NCI-H510A (cell line): ENCODE measurements around the gene LRRC18.

ENCODE experiments used
- DNase-seq: peaks from one replicate; lab custom pipeline; 2025; lab: John Stamatoyannopoulos, UW

LRRC18 gene

DNA sequence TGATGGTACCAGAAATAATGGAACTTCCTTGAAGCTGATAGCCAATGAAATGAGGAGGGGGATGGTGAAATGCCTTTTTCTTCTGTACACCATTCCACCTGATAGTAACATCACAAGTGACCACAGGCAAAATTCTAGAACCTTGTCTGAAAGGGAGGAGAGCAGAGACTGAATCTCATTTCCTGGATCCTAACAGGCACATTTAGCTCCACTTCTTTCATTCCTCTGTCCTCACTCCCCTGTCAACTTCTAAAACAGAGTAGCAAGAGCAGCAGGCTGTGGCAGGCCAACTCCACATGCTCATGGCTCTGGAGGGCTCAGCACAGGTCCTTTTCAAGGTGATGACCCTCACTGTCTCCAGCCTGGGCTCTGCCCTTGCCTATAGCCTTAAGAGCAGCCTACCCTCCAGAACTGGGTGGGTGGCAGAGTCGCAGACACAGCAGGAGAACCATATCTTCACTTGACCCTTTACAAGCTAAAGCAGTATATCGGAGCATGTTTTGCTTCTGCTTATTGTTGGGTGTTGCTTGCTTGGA lies at the start of gene LRRC18:
Gene LRRC18, minus strand, starts transcription at position 51 of the 536 bp plus-strand sequence. CDS start 25,685 bp downstream, outside the sequence.
- no peak for DNase-seq

DNA sequence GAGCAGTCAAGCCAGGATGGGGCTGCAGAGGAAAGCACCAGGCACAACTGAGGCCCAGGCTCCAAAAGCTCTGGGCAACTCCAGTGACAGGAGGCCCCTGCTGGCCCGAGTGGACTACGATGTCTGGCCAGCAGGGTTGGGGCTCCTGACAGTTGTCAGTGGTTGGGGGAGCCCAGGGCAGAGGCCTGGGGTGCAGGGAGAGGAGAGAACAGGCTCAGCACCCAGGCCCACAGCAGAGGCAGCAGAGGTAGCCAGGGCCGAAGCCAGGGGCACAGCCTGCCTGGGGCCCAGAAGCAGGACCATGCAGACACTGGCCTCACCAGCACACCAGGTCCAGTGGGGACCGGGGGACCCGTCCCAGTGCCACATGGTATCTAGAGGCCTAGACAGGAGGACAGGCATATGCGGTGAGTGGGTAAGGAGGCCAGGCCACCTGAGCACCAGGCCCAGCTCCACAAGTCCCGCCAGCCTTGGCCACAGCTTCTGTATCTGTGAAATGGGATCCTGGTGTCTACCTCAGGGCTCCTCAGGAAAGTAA lies 46.0 kb upstream of the LRRC18 start:
- DNase-seq, result no peak

DNA sequence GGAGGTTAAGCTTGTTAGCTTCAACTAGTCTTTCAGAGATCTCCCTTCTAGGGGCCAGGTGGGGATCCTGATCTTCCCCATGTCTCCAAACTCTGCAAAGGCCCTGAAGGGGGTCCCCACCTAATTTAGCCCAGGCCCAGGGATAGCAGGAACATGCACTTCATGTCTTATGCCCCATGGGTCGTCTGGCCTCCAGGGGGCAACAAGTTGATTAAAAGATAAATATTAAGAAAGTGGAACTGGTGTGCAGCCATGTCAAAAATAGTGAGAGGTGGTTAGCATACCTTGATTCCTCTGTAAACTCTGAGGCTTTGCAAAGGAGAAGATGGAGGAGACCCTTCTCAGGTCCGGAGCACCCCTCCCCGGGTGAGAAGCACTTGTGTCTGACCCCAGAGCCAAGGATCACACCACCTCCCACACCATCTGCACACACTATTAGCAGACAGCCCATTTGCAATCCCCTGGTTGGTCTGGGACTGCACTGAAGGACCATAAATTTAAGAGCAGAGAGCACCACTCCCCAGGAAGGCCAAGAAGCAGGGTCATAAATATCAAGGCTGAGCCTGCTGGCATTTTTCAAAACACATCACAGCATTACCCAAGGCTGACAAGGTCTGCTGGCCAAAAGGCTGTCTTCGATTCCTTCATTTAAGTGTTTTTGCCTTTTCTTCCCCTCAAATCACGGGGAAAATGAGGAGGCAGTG lies 44.2 kb upstream of the LRRC18 start:
- no peak for DNase-seq

DNA sequence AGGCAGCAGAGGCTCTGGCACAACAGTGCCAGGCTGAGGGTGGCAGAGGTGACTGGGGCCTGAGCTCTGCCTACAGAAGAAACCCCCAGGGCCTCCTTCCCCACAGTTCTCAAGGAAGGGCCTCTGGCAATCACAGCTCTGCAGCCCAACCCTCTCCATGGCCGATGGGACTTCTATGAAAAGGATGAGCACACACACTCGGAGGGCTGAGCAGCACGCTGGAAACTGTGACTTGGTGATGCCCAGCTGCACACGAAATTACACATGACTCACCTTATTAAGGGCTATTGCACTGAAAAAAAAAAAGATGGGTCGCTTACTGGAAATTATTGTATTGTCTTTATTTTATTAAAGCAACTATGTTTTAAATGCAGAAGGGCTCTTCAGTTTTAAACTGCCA lies 42.9 kb upstream of the LRRC18 start:
- DNase-seq, result no peak

DNA sequence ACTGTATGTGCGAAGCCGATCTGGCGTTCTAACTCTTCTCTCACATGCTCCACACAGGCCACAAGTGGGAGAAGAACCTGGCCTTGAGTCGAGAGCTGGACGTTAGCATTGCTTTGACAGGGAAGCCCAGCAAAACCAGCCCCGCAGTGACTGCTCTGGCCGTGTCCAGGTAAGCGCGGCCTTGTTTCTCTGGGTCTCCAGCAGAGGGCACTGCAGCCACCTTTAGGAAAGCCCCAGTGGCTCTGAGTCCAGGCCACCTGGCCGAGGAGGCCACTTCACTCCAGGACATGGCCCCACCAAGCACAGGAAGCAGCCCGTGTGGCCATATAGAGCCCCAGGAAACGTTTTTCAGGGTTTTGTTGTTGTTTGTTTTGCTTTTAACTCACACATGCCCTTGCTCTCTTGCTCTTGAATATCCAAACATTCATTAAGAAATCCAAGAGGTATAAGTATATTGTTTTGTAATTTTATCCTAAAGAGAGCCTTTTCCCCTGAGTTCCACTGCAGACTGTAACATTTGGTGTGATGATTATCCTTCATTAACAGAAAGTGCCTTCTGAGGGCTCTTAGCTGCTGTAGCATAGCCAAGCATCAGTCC lies 41.8 kb upstream of the LRRC18 start:
- DNase-seq, result peak; percentile 23

DNA sequence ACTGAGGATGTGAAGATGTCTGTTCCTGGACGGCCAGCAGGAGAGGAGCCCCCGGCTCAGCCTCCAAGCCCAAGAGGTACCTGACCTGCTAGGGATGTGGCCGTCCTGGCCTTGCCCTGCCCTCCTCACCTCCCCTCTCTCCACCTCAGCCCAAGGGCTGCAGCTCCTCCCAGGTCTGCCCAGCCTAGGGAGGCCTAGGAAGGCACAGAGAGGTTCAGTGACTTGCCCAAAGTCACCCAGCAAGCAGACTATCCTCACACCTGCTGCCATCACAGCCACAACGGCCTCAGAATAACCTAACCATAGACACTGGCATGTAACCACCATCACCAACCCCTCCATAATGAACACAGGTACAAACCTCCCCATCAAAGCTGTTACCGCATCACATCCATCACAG lies 38.7 kb upstream of the LRRC18 start:
- no peak for DNase-seq

DNA sequence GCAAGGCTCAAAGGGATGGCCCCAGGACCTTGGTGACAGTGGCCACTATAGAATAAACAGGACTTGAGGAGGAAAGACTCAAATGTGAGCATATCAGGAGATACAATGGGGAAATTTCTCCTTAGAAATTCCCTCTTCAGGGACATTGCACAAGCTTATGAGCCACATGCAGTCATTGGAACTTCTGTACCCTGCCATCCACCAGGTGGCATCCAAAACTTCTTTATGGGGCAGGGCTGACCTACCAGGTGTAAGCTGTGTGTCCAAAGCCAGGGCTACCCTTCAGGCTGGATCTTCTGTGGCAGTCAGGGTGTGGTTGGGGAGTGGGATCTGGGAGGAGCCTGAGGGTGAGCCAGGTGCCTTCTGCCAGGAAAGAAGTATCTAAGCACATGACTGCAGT lies 36.6 kb upstream of the LRRC18 start:
- no peak for DNase-seq

DNA sequence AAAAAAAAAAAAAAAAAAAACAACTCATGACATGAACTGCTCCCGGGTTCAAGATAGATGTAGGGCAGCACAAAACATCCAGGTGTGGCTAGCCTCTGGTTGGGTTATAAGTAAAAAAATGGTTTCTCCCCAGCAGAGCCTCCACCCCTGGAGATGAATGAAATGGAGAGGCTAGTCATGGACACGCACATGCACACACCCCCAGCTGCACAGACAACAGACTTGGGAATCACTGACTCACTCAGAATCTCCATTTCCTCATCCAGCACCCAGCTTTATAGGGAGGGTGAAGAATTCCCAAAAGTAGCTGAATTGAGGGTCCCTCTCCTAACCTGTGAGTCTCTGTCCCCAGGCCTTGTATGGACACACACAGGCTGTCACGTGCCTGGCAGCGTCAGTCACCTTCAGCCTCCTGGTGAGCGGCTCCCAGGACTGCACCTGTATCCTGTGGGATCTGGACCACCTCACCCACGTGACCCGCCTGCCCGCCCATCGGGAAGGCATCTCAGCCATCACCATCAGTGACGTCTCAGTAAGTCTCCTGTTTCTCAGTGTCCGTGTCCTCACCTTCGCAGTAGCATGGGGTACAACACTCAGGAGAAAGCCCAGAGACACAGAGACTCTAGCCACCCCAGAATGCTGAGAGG lies 35.0 kb upstream of the LRRC18 start:
- DNase-seq, result no peak

DNA sequence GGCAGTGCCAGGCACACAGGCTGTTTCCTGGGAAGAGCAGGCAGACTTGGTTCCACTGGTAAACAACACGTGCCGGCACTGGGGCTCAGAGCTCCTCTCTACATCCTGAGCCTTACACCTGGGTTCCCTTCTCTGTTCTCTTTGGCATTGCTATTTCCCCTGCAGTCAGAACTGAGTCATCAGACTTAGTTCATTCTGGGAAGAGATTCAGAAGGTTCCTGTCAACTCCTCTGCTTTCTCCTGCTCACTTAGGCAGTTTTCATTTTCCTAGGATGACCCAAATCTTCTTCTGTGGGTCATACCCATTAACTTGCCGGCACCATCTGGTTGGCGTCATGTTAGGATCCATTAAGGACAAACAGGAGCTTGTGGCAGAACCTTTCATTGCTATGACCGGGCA lies 33.4 kb upstream of the LRRC18 start:
- no peak for DNase-seq

DNA sequence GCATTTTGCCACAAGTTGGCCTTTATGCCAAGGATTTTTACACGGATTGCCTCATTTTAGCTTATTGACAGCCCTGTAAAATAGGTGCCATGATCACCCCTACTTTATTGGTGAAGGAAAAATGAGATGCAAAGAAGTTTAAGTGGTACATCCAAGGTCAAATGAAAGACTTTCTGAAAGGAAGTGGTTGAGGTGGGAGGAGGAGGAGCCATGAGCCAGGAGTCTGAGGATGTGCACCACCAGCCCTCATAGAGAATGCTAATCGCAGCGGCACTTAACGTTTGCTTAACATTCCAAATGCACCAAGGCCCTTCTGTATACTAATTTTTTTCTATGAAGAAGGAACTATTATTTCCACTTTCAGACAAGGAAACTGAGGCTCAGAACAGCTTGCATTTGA lies 31.0 kb upstream of the LRRC18 start:
- no peak for DNase-seq

DNA sequence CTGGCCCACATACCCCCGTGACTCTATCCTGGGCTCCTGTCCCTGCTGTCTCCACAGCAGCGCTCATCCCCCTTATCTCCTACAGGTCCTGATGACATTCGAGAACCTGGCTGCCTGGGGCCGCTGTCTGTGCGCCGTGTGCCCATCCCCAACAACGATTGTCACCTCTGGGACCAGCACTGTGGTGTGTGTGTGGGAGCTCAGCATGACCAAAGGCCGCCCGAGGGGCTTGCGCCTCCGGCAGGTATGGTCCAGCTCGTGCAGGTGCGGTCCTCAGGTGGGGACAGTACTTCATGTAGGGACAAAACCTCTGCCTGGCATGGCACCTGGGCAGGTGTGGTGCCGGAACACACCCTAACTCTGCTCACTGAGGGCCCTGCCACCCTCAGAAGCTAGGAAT lies 30.4 kb upstream of the LRRC18 start:
- no peak for DNase-seq

DNA sequence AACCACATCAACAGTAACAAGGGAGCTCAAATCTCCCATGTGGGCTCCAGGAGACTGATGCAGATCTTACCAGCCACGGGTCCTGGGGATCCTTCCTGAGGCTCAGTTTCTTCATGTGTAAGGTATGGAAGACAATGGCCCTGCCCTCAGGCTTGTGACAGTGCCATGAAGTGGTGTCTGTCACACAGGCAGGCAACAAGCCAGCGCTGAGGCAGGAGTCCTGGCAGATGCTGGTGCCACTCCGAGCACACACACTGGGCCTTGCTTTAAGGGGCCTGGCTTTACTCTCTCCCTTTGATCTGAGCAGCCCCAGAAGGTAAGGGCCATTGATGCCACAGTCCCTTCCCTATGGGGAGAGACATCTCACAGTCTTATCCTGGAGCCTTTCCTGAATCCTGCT lies 28.4 kb upstream of the LRRC18 start:
- DNase-seq, result no peak

DNA sequence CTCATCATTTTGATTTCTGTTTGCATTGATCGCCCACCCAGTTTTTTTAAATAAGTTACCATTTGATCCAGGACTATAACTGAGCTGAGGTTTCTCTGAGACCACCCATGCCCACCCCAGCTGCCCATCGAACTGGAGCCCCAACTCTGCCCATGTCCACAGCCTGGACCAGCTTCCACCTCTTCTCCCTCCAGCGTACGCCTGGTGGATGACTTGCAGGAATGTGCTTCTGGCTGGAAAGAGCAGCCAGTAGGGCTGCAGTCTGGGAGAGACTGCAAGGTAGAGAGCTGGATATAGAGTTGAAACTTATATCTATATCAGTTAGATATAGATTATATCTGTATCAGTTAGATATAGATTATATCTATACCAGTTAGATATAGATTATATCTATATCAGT lies 25.8 kb upstream of the LRRC18 start:
- DNase-seq, result no peak

DNA sequence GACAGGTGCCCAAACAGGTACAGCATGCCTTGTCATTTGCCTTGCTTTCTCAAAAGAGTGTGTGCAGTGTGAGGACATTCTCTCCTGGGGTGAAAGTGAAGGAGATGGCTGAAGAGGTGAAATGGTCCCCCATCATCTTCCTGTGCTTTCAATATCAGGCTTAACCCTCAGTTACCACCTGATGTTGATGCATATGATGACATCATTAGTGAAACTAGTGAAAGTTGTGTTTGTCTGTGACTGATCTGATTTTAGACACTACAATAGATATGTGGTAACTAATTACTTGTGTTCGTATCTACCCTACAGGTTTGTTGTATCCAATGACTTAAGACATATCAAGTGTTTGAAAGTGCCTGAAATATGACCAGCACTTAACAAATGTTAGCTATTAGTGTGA lies 24.4 kb upstream of the LRRC18 start:
- DNase-seq, result no peak

DNA sequence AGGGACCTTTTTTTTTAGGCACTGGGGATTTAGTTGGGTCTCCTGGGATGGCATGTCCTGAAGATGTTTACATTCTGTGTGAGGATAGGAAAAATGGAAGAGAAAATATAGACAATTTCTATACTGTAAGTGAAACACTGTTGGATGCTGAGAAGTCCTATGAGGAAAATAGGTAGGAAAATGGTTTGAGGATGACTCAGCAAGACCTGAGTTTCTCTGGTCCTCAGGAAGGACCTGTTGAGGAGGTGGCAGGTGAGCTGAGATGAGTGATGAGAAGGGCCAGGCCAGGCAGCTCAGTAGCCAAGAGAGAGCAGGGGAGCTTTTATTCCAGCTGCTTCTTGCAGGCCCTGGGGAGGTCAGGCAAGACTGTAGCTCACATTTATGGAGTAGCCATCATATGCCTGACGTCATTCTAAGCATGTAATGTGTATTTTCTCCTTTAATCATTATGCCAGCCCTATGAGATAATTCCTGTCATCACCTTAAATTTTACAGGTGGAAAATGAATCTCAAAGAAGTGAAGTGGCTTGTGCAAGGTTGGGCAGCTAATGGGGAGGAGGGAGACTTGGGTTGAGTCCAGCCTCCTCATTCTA lies 19.1 kb upstream of the LRRC18 start:
- DNase-seq, result no peak

DNA sequence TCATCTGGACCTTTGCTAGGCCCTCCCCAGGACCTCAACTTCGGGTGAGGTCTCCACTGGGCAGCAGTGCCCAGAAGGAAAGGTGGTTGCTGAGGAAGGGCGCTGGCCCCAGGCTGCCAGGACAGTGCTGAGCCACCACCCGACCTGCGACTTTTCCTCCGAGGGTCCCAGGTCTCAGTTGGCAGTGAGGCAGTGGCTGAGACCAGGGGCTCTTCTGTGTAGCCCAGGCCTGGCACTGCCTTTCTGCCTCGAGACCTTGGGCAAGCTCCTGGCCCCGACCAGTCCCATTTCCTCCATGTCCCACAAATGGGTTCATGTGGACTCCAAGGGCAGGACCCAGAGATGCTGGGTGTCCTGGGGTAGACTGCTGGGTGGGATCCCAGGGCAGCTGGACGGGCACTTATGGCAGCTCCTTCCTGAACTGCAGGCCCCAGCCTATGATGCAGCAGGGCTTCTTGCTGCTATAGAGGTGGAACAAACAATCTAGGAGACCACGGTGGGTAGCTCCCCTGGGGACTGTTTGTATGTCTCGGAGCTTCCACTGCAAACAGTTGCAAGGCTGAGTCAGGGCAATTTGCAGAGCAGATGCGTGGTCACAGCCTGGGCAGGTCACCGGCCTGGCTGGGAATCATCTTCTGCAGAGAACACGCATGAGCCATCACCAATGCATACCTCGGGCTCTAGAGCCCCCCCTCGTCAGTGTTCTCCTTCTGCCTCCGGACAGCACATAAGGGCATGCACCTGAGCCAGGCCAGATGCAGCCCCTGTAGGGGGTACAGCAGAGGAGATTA lies 17.9 kb upstream of the LRRC18 start:
- no peak for DNase-seq

DNA sequence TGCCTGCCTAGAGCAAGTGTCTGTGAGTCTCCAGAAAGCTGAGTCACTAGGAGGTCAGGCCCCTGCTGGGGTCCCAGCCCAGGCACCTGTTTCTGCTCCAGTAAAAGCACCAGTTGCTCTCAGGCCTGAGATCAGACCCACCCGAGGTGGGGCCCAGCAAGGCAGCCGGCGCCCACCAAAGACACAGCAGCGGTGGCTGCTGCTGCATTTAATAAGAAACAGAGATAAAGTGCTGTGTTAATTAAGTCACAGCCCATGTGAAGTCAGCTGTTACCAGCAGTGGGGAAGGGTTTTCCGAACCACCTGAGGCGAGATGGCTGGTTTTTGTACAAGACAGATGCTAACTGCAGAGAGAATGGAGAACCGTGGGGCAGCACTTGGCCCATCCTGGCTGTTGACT lies 12.1 kb upstream of the LRRC18 start:
- no peak for DNase-seq

DNA sequence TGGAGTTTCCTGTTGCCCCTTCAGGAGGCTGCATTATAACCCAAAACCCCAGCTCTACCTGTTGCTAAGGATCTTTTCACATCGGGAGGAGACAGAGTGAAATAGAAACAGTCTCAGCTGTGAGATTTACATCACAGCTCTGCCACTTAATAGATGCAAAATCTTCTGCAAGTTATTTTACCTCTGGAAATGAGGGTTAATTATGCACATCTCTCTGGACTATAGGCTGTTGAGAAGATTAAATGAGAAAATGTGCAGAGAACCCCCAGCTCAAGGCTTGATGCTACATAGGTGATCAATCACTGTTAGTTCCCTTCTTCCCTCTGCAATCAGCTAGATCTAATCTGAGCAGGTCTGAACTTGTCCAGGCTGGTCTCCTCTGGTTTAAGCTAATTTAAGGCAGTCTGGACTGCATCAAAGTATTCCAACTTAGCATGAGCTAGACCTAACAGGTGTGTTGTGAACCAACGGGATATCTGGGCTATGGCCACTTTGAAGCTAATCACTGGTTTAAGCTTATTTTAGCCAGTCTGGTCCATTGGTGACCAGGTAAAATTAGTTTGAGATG lies 8.9 kb upstream of the LRRC18 start:
- no peak for DNase-seq

DNA sequence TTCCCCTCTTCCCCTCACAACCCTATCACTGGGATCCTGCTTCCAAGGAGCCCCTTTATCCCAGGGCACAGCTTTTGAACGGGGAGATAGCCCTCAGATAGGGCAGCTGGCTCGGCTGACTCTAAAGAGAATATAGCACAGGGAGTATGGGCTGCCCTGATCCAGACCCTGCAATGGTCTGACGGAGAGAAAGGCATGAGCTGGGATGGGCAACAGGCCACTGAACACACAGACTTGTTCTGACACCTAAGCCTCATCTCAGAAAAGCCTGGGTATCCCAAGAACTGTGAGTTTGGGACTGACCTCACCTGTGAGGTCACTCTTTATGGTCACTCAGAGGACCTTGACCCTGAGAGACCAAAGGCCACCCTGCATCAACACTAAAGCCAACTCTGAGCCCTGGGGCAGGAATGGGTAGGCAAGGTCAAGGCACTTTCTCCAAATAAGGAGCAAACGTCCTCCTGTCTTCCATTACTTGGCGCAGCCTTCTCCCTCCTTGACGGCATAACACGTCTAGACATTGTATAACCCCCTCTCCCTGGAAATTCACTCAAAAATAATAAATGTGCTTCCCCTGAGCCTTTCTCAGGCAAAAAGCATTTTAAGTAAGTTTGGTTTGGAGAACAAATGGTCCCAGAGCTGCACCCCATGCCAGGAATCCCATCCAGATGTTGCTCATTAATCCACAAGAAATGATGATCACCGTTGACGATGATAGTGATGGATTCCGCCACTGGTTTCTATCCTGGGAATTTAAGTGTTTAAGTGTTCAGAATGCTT lies 8.2 kb upstream of the LRRC18 start:
- no peak for DNase-seq

DNA sequence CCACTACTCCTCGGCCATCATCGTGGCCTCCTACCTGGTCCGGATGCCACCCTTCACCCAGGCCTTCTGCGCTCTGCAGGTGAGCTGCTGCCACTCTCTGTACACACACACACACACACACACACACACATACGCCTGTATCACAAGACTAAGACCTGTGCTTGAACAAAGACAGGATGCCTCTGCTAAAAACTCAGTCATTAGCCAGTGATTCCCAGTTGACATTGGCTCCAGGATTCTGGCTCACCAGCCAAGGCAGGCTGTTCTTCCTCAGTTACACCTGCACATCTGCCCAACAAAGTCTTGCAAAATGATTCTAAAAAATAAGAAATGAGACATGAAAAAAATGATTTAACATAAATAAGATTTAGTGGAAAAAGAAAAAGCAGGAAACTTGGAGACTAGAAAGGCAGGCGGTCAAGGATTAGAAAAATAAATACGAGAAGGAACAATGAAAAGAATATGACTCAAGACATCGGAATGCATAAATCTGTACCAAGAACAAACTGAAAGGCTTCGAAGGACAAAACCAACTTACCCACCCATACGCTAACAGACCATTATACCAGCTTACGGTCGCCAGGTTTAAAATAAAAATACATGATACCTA lies 7.4 kb upstream of the LRRC18 start:
- no peak for DNase-seq
